GM18858 (cell line): ENCODE results near the gene CLCF1.

Source experiments
- ATAC-seq: cut with Tn5 transposase; IDR thresholded peaks from one replicate; pipeline ENCODE4 v1.9.1; 2021; ENCODE audit not compliant: unreplicated experiment

The CLCF1 gene

DNA sequence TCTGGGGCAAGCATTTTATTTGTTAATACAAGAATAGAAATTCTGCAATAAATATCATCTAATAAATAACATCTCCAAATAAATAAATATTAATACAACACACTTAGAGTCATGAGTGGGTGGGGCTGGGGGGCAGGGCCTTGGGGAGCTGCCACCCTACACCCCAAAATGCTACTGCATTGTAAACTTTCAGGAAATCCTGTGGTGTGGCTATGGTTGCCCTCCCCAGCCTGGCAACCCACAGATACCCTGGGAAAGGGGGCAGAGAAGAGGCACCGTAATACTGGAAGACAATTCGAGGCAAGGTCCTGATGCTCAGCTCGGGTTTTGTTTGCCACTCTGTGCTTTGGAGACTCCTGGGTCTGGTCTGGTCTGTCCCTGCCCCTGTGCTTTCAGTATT, 9.2 kb downstream of the CLCF1 start:
- ATAC-seq = no peak

GRCh38 chr11:67357831-67358670, 15.3 kb downstream of the CLCF1 start:
- ATAC-seq = no peak

GRCh38 chr11:67356864-67357561, 16.4 kb downstream of the CLCF1 start:
- no peak for ATAC-seq

- no peak for ATAC-seq
Measured at GRCh38 chr11:67356387-67356863, 17.0 kb downstream of the CLCF1 start.

- ATAC-seq = no peak
Measured at GRCh38 chr11:67355794-67356386, 17.5 kb downstream of the CLCF1 start.

GRCh38 chr11:67355023-67355793, 18.2 kb downstream of the CLCF1 start:
- ATAC-seq = no peak

- no peak for ATAC-seq
Measured at GRCh38 chr11:67354075-67355022, 19.0 kb downstream of the CLCF1 start.

GRCh38 chr11:67353317-67354074, 19.9 kb downstream of the CLCF1 start, which contains the start of gene POLD4:
POLD4 (minus strand) TSS chr11:67353546; CDS start chr11:67353399, 147 bp downstream.
- ATAC-seq = peak; percentile 54

- ATAC-seq = no peak
Measured at GRCh38 chr11:67352546-67353316, 20.7 kb downstream of the CLCF1 start.

GRCh38 chr11:67351275-67352005, 22.0 kb downstream of the CLCF1 start:
- ATAC-seq = no peak

- ATAC-seq = no peak
Measured at GRCh38 chr11:67349928-67350465, 23.4 kb downstream of the CLCF1 start.

DNA sequence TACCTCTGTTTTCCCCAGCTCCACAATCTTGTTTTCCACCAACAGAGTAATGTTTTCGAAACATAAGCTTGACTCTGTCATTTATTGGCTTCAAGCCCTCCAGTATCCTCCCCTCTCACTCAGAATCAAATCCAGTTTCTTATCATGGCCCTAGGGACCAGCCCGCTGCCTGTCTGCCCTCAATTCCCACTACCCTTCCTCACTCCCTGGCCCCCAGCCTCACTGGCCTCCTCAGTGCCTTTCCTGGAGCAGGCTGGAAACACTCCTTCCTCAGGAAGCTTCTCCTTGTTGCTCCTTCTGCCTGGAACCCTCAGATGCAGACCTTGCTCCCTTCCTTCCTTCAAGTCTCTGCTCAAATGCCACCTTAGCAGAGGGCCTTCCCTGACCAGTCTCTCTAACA, 23.9 kb downstream of the CLCF1 start:
- no peak for ATAC-seq

DNA sequence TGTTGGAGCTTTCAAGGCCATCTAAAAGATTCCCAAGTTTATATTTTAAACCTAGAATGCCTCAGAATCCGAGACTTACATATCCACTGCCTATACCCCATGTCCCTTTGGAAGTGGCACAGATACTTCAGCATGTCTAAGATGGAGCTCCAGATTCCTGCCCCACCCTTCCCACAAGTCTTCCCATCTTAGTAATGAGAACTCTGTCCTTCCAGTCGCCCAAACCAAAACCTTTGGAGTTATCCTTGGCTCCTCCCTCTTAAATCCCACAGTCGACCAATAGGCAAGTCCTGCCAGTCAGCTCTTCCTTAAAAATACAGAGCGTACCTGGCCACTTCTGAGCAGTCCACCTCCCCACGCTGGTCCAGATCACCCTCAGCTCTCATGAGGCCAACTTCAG, 24.4 kb downstream of the CLCF1 start:
- ATAC-seq = no peak

- ATAC-seq = no peak
Measured at GRCh38 chr11:67347964-67348749, 25.2 kb downstream of the CLCF1 start.

- no peak for ATAC-seq
Measured at GRCh38 chr11:67345920-67346819, 27.2 kb downstream of the CLCF1 start.
